Lower leg skin (tissue), 4 donors: Measurements from ENCODE around the gene TLK1. TPM values are rescaled to one million over a fixed set of nuclear protein-coding genes. Genes with fewer than 3 reads are reported as not detected.

ENCODE experiments used
- DNase-seq, 2 donors: peaks; one replicate each; pipeline ENCODE4 v3.0.0-alpha.2; 2019; ENCODE audit warnings: low spot score in 2 of 2
- H3K4me3 ChIP-seq: fragments of 200-600 bp; sonication (generic); 2 replicates; pipeline ENCODE4 v1.5.1; 2017; ENCODE audit warnings: mild to moderate bottlenecking, low read depth; ENCODE audit not compliant: poor library complexity, severe bottlenecking
- POLR2A ChIP-seq, 2 donors: fragments of 450-650 bp; IDR thresholded peaks; one replicate each; pipeline ENCODE4 v1.6.1; 2016 to 2017; ENCODE audit warnings: antibody characterized with exemption in 2 of 2, mild to moderate bottlenecking in 1 of 2, moderate library complexity in 1 of 2
- WGBS, 2 donors: methylation state at CpG; one replicate each; pipeline ENCODE4 v1.1.5; 2018; 5-methylcytosine and 5-hydroxymethylcytosine counted together
- intact Hi-C: fragments of 100-400 bp; cut with DNase I; formaldehyde crosslinking; loops from one replicate; pipeline ENCODE4 v1.15.0; 2023; ENCODE audit warnings: low total_unique reads
- total RNA-seq, 4 donors: library from RNA; depleted of rRNA; stranded (reverse); fragments of >200 nt; gene quantifications; one replicate each; pipeline ENCODE4 v1.1.0, GENCODE V29; 2016
- TF ChIP-seq, protein P1 (sequence below), 3 donors: fragments of 450-650 bp; IDR thresholded peaks; one replicate each; pipeline ENCODE4 v1.5.1; 2016; ENCODE audit warnings: antibody characterized with exemption in 3 of 3, mild to moderate bottlenecking in 3 of 3, moderate library complexity in 2 of 3

The TLK1 gene
- total RNA-seq, 4 donors from 2014 or later = 22.9 to 68.3 (median 26.2) TPM

DNA sequence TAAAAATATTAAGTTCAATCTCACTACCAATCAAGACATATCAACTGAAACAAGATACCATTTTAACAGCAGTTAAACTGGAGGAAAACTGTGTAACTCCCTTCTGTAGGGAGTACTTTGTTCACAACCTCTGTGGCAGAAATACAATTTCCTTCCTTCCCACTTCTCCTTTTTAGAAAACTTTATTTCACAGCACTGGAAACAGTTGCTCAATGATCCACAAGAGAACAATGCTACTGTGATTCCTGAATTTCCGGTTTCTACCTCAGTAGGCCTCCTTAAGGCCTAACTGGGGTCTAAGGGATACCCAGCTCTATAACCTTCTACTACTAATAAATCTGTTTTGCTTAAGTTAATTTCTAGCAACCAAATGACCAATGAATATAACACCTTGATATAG, 14.1 kb downstream of the TLK1 start:
- intact Hi-C loops = no loop called here
- TF ChIP-seq, protein P1, sequence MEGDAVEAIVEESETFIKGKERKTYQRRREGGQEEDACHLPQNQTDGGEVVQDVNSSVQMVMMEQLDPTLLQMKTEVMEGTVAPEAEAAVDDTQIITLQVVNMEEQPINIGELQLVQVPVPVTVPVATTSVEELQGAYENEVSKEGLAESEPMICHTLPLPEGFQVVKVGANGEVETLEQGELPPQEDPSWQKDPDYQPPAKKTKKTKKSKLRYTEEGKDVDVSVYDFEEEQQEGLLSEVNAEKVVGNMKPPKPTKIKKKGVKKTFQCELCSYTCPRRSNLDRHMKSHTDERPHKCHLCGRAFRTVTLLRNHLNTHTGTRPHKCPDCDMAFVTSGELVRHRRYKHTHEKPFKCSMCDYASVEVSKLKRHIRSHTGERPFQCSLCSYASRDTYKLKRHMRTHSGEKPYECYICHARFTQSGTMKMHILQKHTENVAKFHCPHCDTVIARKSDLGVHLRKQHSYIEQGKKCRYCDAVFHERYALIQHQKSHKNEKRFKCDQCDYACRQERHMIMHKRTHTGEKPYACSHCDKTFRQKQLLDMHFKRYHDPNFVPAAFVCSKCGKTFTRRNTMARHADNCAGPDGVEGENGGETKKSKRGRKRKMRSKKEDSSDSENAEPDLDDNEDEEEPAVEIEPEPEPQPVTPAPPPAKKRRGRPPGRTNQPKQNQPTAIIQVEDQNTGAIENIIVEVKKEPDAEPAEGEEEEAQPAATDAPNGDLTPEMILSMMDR (IDR thresholded peaks at IDR 0.05) = no peak
- TF ChIP-seq POLR2A (IDR thresholded peaks at IDR 0.05) = no peak
- 36 to 52% methylated on average over 1 of the region's 1 CpG for WGBS, 2 donors
- no peak for DNase-seq
- no peak overlapping the region for H3K4me3 ChIP-seq

DNA sequence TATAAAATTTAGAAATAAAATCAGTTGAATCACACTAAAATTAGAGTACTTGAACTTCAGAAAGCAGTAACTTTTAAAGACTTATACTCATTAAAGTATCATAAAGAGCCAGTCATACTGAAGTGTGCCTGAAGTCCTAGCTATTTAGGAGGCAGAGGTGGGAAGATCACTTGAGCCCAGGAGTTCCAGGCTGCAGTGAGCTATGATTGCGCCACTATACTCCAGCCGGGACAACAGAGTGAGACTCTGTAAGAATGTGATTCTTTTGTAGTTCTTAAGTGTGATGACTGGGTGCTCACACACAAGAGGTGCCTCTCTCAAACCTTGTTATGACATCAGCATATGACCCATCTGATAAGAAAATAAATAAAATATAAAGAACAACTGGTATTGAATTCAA, 14.6 kb downstream of the TLK1 start:
- WGBS, 2 donors = 84 to 88% methylated on average over 2 of the region's 2 CpGs
- intact Hi-C loops = no loop called here
- TF ChIP-seq, protein P1 (IDR thresholded peaks at IDR 0.05) = no peak
- no peak for TF ChIP-seq POLR2A (IDR thresholded peaks at IDR 0.05)
- H3K4me3 ChIP-seq = no peak overlapping the region
- no peak for DNase-seq

DNA sequence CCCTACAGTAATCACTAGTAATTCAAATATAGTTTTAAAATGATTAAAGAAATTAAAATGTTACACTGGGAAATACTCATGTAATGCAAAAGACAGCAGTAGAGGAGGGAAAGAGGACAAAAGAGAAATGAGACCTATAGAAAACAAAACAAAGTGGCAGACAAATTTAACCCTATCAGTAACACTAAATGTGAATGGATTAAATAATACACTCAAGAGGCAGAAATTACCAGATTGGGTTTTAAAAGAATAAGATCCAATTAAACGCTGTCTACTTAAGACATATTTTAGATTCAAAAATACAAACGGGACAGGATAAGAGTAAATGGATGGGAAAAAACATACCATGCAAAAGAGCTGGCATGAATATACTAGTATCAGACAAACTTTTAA, 17.0 kb downstream of the TLK1 start:
- TF ChIP-seq POLR2A (IDR thresholded peaks at IDR 0.05) = no peak
- TF ChIP-seq, protein P1 (IDR thresholded peaks at IDR 0.05) = no peak

DNA sequence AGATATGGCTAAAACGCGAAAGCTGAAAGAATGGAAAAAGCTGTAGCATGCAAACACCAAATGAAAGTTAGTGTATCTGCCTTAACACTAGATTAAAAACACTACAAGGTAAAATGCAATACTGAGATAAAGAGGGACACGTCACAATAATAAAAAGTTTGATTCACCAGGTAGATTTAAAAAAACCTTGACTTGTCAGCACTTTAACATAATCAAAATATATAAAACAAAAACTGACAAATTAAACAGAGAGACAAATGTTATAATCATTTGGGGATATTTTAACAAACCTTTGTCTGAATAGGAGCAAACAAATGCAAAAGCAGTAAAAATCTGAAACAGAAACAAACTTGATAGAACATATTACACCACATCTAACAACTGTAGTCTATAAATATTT, 18.3 kb downstream of the TLK1 start:
- WGBS, 2 donors = 83 to 89% methylated on average over 3 of the region's 3 CpGs
- H3K4me3 ChIP-seq = no peak overlapping the region
- TF ChIP-seq, protein P1 (IDR thresholded peaks at IDR 0.05) = no peak
- no peak for TF ChIP-seq POLR2A (IDR thresholded peaks at IDR 0.05)
- DNase-seq = no peak
- intact Hi-C loops = no loop called here

More for the DNA sequence above, 17.0 kb downstream of the TLK1 start:
- 83 to 88% methylated on average over 2 of the region's 2 CpGs for WGBS, 2 donors
- no peak for DNase-seq
- H3K4me3 ChIP-seq = no peak overlapping the region
- intact Hi-C loops = no loop called here

DNA sequence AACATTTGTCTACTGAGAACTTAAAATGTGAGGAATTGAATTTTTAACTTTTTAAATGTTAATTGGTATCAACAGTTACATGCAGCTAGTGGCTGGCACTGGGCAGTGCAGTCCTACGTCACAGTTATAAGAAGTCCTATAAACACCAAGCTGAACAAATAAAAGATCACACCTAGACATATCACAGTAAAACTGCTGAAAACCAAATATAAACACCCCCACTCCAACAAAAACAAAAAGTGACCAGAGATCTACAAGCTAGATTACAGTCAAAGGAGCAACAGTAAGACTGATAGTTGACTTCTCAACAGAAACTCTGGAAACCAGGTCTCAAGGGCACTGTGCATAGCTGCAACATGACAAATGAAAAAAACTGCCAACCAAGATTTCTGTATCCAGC, 19.4 kb downstream of the TLK1 start:
- H3K4me3 ChIP-seq = no peak overlapping the region
- DNase-seq = no peak
- WGBS, 2 donors = 79 to 89% methylated on average over 1 of the region's 1 CpG
- intact Hi-C loops = no loop called here
- TF ChIP-seq POLR2A (IDR thresholded peaks at IDR 0.05) = no peak
- TF ChIP-seq, protein P1 (IDR thresholded peaks at IDR 0.05) = no peak

DNA sequence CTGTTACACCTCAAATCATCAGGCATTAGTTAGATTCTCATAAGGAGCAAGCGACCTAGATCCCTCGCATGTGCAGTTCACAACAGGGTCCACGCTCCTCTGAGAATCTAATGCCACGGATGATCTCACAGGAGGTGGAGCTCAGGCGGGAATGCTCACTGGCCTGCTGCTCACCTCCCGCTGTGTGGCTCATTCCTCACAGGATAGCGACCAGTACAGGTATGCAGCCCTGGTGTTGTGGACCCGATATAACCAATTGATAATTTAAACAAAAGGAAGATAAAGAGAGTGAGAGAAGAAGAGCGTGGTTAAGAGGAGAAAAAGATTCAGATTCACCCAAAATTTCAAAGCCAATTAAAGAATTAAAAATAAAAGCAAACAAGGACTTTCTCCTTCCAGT, 20.8 kb downstream of the TLK1 start:
- intact Hi-C loops = no loop called here
- 96 to 97% methylated on average over 9 of the region's 9 CpGs for WGBS, 2 donors
- no peak for TF ChIP-seq POLR2A (IDR thresholded peaks at IDR 0.05)
- TF ChIP-seq, protein P1 (IDR thresholded peaks at IDR 0.05) = no peak

More for the DNA sequence above, 20.8 kb downstream of the TLK1 start:
- DNase-seq = no peak
- no peak overlapping the region for H3K4me3 ChIP-seq
